Activated T-cell treated with anti-CD3 and anti-CD28 coated beads, Interleukin-2, amount 50 U/mL, for 4 hours (primary cell): ENCODE results near the gene USP36. TPM values are rescaled to one million over a fixed set of nuclear protein-coding genes. Genes with fewer than 3 reads are reported as not detected.
"Not testable (repeated sequence)": the region's sequence is repeated elsewhere in the genome, so short reads cannot be mapped to it uniquely, and the experiment has no call there.

ENCODE experiments used
- ATAC-seq, 2 donors: fragments of 200-7000 bp; cut with Tn5 transposase; one replicate each; pipeline ENCODE4 v1.10.0; 2021
- DNase-seq: peaks from one replicate; pipeline ENCODE4 v3.0.0-alpha.2; 2020
- H3K27me3 Mint-ChIP-seq: one replicate; pipeline ENCODE4 v1.8.0; 2021; ENCODE audit warnings: low read depth, mixed read lengths
- H3K36me3 Mint-ChIP-seq: one replicate; pipeline ENCODE4 v1.8.0; 2022; ENCODE audit warnings: mixed read lengths; ENCODE audit not compliant: insufficient read depth
- H3K4me1 Mint-ChIP-seq: one replicate; pipeline ENCODE4 v1.8.0; 2021; ENCODE audit warnings: low read depth, mixed read lengths
- H3K4me3 Mint-ChIP-seq: one replicate; pipeline ENCODE4 v1.8.0; 2021; ENCODE audit warnings: mild to moderate bottlenecking, moderate library complexity, mixed read lengths
- H3K9me3 Mint-ChIP-seq: one replicate; pipeline ENCODE4 v1.8.0; 2021; ENCODE audit warnings: mixed read lengths
- total RNA-seq, 3 donors: library from RNA; stranded (reverse); gene quantifications; one replicate each; pipeline ENCODE4 v1.2.1, GENCODE V29; 2021

USP36 gene
- total RNA-seq, 3 donors from 2014 or later: 157 to 179 (median 170) TPM

DNA sequence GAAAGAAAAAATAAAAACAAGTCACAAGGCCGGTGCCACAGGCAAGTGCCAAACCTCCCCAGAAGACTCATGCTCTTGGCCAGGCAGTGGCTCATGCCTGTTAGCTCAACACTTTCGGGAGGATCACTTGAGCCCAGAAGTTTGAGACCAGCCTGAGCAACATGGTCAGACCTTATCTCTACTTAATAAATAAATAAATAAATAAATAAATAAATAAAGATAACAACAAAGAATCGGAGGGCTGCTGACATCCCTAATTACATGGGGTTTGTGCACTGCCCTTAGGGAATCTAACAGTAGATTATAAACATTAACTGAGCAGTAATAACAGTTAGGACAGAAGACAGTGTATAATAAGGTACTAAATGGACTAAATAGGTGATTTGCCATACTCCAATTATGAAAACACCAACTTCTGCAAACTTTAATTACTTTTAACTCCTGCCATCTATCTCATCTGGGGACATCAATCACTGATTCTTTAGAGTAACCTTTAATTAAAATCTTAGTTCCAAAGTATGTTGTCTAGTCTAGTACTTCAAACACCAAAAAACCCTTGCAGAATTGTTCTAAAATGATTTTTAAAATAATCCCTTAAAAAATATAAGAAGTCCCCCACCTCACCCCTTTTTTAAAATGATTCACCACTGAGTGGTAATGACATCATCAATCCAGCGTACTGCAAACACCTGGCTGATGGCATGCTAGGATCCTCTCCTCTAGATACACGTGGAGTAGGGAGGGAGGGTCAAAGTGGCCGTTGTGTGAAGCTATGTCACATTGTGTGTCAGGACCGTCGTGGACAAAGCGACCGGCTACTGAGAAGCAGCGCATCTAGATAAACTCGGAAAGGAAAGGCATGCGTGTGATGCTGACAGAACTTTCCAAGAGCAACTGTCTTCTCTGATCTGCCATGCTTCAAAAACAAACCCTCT lies 87.0 kb downstream of the USP36 start:
- no peak for DNase-seq
- no peaks in the 10 kb centered on the region for H3K9me3 Mint-ChIP-seq
- peak overlapping the region; percentile 64 for H3K4me3 Mint-ChIP-seq
- H3K4me1 Mint-ChIP-seq: peaks cover 86% of the 10 kb centered on the region
- H3K27me3 Mint-ChIP-seq: no peaks in the 10 kb centered on the region
- H3K36me3 Mint-ChIP-seq: peaks cover 4% of the 10 kb centered on the region
- peak; percentile 49 to 57 for ATAC-seq

- no peak for DNase-seq
- H3K4me1 Mint-ChIP-seq: peaks cover 87% of the 10 kb centered on the region
- peak overlapping the region; percentile 56 for H3K4me3 Mint-ChIP-seq
- peaks cover 5% of the 10 kb centered on the region for H3K36me3 Mint-ChIP-seq
- H3K27me3 Mint-ChIP-seq: no peaks in the 10 kb centered on the region
- no peaks in the 10 kb centered on the region for H3K9me3 Mint-ChIP-seq
- ATAC-seq: no peak
Measured at GRCh38 chr17:78751447-78752161, 89.0 kb downstream of the USP36 start.

DNA sequence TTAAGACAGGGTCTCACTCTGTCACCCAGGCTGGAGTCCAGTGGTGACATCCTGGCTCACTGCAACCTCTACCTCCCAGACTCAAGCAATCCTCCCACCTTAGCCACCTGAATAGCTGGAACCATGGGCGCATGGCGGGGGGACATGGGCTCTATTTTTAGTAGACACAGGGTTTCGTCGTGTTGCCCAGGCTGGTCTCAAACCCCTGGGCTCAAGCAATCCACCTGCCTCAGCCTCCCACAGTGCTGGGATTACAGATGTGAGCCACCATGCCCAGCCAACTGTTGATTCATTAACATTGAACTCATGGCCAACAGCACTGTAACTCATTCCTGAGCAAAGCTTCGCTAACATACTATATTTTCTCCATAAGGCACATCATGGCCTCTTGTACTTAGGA lies 89.6 kb downstream of the USP36 start:
- not testable (repeated sequence) for ATAC-seq, DNase-seq, H3K36me3 Mint-ChIP-seq, H3K9me3 Mint-ChIP-seq, H3K27me3 Mint-ChIP-seq
- H3K4me1 Mint-ChIP-seq: peaks cover 87% of the 10 kb centered on the region
- H3K4me3 Mint-ChIP-seq: peak overlapping the region; percentile 24

GRCh38 chr17:78748730-78749317 lies 91.8 kb downstream of the USP36 start:
- H3K27me3 Mint-ChIP-seq: no peaks in the 10 kb centered on the region
- H3K4me3 Mint-ChIP-seq: peak overlapping the region; percentile 76
- no peaks in the 10 kb centered on the region for H3K9me3 Mint-ChIP-seq
- H3K36me3 Mint-ChIP-seq: peaks cover 7% of the 10 kb centered on the region
- peak; percentile 77 to 80 for ATAC-seq
- peaks cover 95% of the 10 kb centered on the region for H3K4me1 Mint-ChIP-seq
- DNase-seq: peak; percentile 69

DNA sequence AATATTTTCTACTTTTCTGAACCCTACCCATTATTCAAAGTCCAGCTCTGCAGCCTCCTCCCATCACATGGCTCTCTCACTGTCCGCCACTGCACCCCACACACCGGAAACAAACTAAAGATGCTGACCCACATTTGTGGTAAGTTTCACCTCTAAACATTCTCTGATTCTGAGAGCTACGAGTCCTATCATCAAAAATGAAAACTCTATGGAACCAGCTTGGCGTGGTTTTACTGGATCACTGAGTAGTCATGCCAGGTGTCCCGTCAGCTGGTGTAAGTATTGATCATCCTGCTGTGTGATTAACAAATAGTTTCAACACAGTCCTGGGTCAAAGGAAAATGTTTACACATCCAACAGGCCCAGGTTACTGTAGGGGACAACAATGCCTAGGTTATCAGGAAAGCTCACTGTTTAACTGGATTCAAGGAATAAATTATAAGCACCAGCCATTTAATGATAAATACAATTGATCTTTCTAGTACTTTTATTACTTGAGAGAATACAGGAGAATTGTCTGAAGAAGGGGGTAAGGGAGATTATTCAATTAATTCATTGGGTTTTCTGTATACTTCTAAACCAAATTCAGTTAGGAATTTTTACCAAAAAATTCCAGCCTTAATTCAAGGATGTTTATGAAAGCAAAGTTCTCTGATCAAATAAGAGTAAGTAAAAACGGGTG lies 92.4 kb downstream of the USP36 start:
- ATAC-seq: peak; percentile 56 to 62
- Mint-ChIP-seq H3K27me3 (no peaks in the 10 kb centered on the region), H3K9me3 (no peaks in the 10 kb centered on the region), H3K4me3 (peak overlapping the region; percentile 76), H3K4me1 (peaks cover 97% of the 10 kb centered on the region), H3K36me3 (peaks cover 10% of the 10 kb centered on the region)
- DNase-seq: no peak

- Mint-ChIP-seq H3K9me3 (no peaks in the 10 kb centered on the region), H3K36me3 (peaks cover 14% of the 10 kb centered on the region), H3K27me3 (no peaks in the 10 kb centered on the region), H3K4me3 (peak overlapping the region; percentile 76), H3K4me1 (peaks cover 96% of the 10 kb centered on the region)
- DNase-seq (no peak), ATAC-seq (peak; percentile 51 to 54)
Measured at GRCh38 chr17:78747488-78747887, 93.1 kb downstream of the USP36 start.

DNA sequence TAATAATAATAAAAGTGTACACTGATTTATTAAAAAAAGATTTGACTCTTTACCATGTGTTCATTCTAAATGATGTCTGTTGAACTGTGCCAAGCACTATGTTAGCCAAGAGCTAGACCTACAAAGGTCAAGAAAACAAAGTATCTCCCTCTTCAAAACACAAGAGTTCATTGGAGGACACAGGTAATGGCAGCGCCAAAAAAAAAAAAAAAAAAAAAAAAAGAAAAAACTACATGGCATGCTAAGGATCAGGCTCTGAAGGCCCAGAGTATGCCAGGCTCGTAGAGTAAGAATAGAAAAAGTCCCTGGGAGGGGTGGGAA lies 93.7 kb downstream of the USP36 start:
- H3K36me3 Mint-ChIP-seq: peaks cover 14% of the 10 kb centered on the region
- DNase-seq (no peak), ATAC-seq (no peak)
- H3K4me1 Mint-ChIP-seq: peaks cover 96% of the 10 kb centered on the region
- H3K4me3 Mint-ChIP-seq: peak overlapping the region; percentile 76
- H3K27me3 Mint-ChIP-seq: no peaks in the 10 kb centered on the region
- H3K9me3 Mint-ChIP-seq: no peaks in the 10 kb centered on the region

GRCh38 chr17:78746263-78746948 lies 94.2 kb downstream of the USP36 start:
- Mint-ChIP-seq H3K27me3 (no peaks in the 10 kb centered on the region), H3K9me3 (no peaks in the 10 kb centered on the region), H3K4me3 (peak overlapping the region; percentile 46), H3K4me1 (peaks cover 96% of the 10 kb centered on the region), H3K36me3 (peaks cover 14% of the 10 kb centered on the region)
- ATAC-seq (no peak), DNase-seq (no peak)

Other genes starting within 250 kb of the USP36 start
- 10 to 100 TPM; 55.9 to 99.3 (median 82.8) TPM for gene CYTH1, start 58.5 kb downstream of the USP36 start, total RNA-seq
- gene CEP295NL, start 62.4 kb upstream of the USP36 start, total RNA-seq: not detected
- gene TIMP2, start 84.6 kb upstream of the USP36 start, total RNA-seq: 1 to 10 TPM in 1 of 3 donors, under 1 TPM in 2; 0.63 to 1.0 (median 0.81) TPM
- 10 to 100 TPM; 14.5 to 32.1 (median 29.9) TPM for gene LGALS3BP, start 139.1 kb upstream of the USP36 start, total RNA-seq
- 10 to 100 TPM; 46.7 to 68.6 (median 55.5) TPM for gene CANT1, start 168.9 kb upstream of the USP36 start, total RNA-seq
- gene C1QTNF1, start 183.4 kb upstream of the USP36 start, total RNA-seq: under 1 TPM; 0.29 to 0.41 (median 0.38) TPM
- gene ENGASE, start 234.0 kb upstream of the USP36 start, total RNA-seq: 10 to 100 TPM; 26.1 to 34.3 (median 30.5) TPM